ENCODE data around the gene CHRND.

CHRND gene

GRCh38 chr2:232584238-232584637, 58.3 kb downstream of the CHRND start:
- Histone ChIP-seq H3K9me3 (ENCODE audit: control insufficient read depth in 5 of 5, low read length in 5 of 5) (peaks cover 0 to 6% (median 0%) of the 10 kb centered on the region in 5 donors), H3K27ac (ENCODE audit: low read depth, low read length) (no peak overlapping the region), H3K9ac (ENCODE audit: low read length in 5 of 5) (no peak overlapping the region), H3K4me1 (ENCODE audit: control insufficient read depth in 5 of 5, insufficient read depth in 5 of 5, low read length in 5 of 5) (peaks cover 0 to 21% (median 16%) of the 10 kb centered on the region in 5 donors), H3K27me3 (ENCODE audit: control insufficient read depth in 5 of 5, insufficient read depth in 4 of 5, low read length in 5 of 5) (no peaks in the 10 kb centered on the region), H3K36me3 (ENCODE audit: control insufficient read depth in 5 of 5, insufficient read depth in 5 of 5, low read length in 5 of 5) (peaks cover 4 to 37% (median 27%) of the 10 kb centered on the region in 5 donors), H3K4me3 (ENCODE audit: low read depth in 1 of 5, low read length in 5 of 5) (no peak overlapping the region)
